ENCODE data around the gene TCP11X2.
"Not testable (repeated sequence)": the region's sequence is repeated elsewhere in the genome, so short reads cannot be mapped to it uniquely, and the experiment has no call there.

The TCP11X2 gene

DNA sequence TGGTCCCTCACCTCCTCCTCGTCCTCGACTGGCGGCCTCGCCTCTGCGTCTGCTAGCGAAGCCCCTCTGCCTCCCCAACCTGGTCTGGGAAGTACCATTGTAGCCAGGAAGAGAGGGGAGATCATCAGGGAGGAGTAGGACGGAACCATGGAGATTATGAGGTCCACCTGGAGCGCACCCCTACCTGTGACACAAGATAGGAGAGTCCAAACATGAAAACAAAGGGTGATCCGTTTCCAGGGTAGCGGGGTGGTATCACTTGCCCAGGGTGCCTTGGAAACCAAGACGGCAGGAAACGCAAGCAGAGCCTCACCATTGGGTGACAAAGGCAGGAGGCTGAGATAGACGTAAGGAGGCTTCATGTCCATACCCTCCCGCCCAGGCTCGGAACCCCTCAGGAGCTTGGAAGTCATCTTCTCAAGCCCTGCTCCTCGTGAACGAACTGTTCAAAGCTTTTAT lies at the start of gene TCP11X2:
TSS of gene TCP11X2 (minus strand) at position 51 of the 459 bp plus-strand sequence.
- in situ Hi-C loops (cut with MboI; ENCODE audit: low sequenced_read_pairs): not testable (repeated sequence)

DNA sequence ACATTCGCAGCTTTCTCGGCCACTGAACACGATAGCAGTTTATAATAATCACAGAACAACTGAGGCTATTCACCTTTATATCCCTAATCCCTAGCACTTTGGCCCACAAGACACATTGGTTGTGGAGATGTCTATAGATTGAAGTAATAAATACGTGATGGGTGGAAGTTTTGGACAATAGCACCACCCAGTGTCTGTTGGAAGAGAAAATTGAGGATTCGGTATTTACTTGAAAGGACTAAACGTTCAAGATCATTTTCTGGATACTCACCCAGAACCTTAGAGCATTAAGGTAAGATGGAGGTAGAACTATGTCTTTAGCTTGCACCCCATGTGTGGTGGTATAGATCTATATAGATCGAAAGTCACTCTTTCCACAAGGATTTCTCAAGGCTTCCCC lies 45.7 kb upstream of the TCP11X2 start:
- in situ Hi-C loops (cut with MboI; ENCODE audit: low sequenced_read_pairs): no loop called here

DNA sequence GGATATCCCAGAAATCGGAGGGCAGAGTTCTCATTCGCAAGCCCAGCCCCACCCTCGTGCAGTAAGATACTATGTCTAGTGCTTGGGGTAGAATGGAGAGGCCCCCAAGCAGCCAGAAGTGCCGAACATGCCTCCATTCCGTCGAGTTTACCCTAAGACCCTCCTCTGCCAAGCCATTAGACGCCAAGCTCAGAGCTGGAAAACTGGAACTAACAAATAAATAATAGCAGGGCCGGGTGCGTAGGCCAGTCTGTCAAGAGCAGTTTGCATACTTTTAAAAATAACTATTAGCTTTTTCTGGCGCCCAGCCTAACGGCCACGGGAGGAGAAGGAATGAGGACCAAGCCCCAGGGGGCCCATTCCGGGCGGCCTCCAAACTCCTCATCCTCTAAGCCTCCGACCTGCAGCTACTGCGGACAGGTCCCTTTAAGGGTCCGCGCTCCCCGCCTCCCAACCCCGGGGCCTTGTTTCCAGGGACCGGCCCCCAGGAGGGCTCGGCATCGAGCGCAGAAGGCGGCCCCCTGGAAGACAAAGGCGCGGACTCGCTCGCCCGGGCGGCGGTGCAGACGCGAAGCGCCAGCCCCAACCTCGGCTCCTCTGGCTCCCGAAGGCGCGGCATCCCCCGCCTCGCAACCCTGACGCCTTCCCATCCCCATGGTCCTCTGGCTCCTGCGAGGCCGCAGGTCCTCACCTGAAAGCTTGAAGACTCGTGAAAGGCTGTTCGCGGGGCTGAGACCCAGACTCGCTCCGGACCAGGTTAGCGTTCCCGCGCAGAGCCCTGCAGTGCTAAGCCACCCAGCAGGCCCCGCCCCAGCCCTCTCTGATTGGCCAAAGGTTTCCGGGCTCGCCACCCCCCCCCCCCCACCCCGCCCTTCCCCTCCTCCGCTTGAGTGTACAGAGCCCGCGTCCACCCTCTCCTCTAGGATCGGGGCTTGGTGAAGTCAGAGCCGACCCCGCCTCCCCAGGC lies 44.6 kb upstream of the TCP11X2 start, which contains the start of gene TMSB15A:
TSS of gene TMSB15A (minus strand) at position 765 of the 967 bp plus-strand sequence.
- in situ Hi-C loops (cut with MboI; ENCODE audit: low sequenced_read_pairs): no loop called here

DNA sequence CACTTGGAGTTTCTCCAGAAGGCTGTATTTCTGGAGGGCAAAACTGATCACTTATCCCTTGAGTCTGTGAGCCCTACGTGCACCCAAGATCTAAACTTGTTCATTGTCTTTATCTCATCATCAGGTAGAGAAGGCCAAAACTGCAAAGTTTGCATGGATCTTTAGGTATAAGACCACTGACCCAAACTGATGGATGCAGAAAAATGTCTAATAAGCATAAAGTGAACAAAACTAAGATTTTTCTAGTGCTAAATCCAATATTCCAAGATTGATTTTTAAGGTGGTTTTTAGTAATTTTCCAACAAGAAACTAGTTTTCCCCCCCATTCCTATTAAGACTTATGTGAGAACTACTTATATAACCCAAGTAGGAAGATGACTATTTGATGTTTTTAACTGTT lies 42.9 kb upstream of the TCP11X2 start:
- in situ Hi-C loops (cut with MboI; ENCODE audit: low sequenced_read_pairs): no loop called here

DNA sequence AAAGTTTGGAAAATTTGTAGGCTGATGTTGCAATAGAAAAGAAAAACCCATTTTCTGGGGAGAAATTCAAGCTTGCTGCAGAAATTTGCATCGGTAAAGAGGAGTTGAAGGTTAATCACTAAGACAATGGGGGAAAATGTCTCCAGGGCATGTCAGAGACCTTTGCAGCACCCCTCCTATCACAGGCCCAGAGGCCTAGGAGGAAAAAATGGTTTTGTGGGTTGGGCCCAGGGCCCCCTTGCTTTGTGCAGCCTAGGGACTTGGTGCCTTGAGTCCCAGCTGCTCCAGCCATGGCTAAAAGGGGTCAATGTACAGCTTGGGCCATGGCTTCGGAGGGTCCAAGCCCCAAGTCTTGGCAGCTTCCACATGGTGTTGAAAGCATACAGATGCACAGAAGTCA lies 27.1 kb upstream of the TCP11X2 start:
- in situ Hi-C loops (cut with MboI; ENCODE audit: low sequenced_read_pairs): no loop called here

DNA sequence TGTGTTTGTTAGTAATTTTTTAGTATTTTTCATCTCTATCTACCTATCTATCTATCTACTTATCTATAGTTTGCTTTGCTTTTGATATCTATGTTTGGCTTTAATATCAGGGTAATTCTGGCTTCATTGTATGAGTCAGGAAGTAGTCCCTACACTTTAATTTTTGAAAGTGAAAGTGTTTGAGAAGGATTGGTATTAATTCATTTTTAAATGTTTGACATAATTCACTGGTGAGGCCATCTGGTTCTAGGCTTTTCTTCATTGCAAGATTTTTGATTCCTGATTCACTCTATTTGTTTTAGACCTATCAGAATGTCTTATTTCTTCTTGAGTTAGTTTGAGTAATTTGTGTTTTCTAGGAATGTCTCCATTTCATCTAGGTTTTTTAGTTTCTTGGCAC lies 20.2 kb upstream of the TCP11X2 start:
- in situ Hi-C loops (cut with MboI; ENCODE audit: low sequenced_read_pairs): no loop called here

DNA sequence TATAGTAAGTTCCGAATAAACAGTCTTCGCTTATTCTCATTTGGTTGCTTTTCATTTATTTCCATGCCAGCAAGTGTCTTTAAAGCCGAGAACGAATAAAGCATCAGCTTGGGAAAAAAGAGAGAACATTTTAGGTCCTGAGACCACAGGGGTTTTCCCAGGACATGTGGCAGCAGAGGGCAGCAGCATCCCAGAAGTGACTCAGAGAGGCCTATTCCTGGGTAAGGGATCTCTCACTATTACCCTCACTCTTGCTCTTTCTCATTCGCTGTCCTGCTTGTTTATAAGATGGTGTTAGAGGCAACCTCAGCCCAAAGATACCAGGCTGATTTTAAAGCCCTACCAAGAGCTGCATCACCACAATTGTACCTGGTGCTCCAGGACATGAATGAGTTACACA lies 7.2 kb upstream of the TCP11X2 start:
- in situ Hi-C loops (cut with MboI; ENCODE audit: low sequenced_read_pairs): not testable (repeated sequence)

DNA sequence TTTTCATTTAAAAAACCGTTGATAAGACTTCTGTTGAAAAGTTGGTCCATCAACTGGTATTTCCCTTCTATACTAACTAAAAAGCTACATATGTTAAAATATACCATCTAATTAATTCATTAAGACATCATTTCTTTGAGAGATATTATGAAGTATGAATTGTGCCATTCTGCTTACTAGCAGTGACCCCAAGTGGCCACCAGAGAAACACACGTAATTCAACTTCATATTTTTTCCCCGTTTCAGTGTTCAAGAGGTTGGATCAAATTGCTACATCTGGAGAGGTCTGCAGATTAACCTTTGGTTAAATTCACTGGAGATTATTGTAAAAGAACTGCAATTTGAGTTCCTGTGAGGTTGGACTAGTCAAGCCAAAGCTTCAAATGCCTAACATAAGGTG lies 1.4 kb downstream of the TCP11X2 start:
- in situ Hi-C loops (cut with MboI; ENCODE audit: low sequenced_read_pairs): not testable (repeated sequence)

DNA sequence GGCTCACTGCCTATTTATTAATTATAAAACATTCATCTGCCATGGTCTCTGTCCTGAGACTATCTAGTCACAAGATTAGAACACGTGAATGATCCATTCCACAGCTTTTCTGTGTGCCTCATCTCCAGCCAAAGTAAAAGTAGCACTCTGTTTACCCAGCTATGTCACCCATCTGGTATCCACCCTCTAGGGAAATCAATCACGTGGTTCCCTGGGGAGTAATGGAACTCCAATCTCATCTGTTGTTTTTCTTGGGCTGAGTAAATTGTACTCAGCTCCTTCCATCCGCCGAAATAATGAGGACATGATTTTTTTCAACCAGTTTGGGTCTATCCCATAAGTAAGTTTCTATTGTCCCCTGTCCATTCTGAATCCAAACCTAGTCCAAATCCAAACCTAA lies 13.0 kb downstream of the TCP11X2 start:
- in situ Hi-C loops (cut with MboI; ENCODE audit: low sequenced_read_pairs): not testable (repeated sequence)

DNA sequence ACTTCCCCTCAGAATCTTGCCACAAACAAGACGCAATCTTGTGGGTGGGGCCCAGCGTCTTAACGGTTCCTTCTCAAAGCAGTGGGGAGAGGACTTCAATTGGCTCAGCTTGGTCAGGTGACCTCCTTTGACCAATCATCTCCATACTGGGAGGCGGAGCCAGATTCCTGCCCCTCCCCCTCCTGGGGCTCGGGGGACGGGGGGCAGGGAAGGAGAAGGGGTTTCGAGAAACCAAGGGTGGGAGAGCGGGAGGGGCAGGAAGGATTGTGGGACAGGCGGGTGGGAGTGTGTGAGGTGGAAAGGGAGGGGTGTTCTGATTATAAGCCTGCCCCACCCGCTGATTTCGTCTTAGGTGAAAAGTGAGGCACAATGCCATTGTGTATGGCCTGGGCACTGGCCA lies 31.7 kb downstream of the TCP11X2 start, which contains the start of gene NXF2B:
TSS of gene NXF2B (minus strand) at position 101 of the 400 bp plus-strand sequence. CDS start 59,972 bp downstream, outside the sequence.
- in situ Hi-C loops (cut with MboI; ENCODE audit: low sequenced_read_pairs): not testable (repeated sequence)

DNA sequence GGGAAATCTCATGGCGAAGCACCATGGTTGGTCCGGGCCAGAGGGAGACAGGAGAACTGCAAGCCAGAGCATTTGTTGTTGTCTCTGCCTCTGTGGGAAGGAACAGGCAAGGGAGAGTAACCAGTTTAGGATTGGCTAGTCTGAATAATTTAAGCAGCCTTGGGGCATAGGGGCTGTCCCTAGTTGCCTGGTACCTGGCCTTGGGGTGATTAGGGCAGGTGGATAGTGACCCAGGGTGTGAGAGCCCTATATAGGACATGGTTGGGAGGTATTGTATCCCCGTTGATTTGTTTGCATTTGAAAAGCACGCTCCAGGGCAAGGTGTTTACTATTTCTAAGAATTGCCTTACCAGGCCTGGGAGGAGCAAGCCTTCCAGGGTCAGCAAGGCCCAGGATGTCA lies 57.1 kb downstream of the TCP11X2 start:
- in situ Hi-C loops (cut with MboI; ENCODE audit: low sequenced_read_pairs): not testable (repeated sequence)
